ENCODE measurements around the gene INSR. TPM values are rescaled to one million over a fixed set of nuclear protein-coding genes. Genes with fewer than 3 reads are reported as not detected.

INSR gene
- polyA plus RNA-seq, 1 of the 3 experiments (the other 2 are of a cell fraction): 3.6 TPM

DNA sequence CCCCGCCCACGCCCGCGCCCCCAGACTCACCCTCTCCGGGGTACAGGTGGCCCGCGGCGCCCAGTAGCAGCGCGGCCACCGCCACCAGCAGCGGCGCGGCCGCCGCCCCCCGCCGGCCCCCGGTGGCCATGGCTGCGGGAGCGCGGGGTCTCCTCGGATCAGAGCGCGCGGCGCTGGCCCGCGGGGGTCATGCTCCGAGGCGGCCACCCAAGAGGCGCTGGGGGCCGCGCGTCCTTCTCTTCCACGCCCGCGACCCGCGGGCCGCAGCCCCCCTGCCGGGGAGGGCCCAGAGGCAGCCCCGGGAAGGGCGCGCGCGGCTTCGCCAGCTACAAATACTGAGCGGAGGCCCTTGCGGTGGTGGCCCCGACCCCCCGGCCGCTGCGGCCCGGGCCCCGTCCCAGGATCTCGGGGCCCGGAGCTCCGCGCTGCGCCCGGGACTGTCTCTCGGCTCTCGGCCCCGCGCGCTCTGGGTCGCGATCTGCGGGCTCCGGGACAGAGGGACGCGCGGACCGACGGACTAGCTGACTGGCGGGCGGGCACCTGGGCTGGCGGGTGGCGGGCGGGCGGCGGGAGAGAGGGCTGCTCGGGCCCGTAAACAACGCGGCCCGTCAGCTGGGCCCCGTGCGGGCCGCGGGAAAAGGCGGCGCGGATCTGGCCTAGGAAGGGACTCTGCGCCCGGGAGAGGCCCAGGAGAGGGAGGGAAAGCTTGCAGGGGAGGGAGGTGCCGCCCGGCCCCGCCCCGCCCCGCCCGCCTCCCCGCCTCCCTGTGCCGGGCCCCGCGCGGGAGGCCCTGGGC is at the start of gene INSR (continued):
- TF ChIP-seq, protein P1, sequence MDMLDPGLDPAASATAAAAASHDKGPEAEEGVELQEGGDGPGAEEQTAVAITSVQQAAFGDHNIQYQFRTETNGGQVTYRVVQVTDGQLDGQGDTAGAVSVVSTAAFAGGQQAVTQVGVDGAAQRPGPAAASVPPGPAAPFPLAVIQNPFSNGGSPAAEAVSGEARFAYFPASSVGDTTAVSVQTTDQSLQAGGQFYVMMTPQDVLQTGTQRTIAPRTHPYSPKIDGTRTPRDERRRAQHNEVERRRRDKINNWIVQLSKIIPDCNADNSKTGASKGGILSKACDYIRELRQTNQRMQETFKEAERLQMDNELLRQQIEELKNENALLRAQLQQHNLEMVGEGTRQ (IDR thresholded peaks at IDR 0.05; ENCODE audit: borderline replicate concordance, low read depth, low read length): no peak
- TF ChIP-seq TEAD4 (IDR thresholded peaks at IDR 0.05; ENCODE audit: borderline replicate concordance, insufficient read depth): no peak
- TF ChIP-seq, protein P2, sequence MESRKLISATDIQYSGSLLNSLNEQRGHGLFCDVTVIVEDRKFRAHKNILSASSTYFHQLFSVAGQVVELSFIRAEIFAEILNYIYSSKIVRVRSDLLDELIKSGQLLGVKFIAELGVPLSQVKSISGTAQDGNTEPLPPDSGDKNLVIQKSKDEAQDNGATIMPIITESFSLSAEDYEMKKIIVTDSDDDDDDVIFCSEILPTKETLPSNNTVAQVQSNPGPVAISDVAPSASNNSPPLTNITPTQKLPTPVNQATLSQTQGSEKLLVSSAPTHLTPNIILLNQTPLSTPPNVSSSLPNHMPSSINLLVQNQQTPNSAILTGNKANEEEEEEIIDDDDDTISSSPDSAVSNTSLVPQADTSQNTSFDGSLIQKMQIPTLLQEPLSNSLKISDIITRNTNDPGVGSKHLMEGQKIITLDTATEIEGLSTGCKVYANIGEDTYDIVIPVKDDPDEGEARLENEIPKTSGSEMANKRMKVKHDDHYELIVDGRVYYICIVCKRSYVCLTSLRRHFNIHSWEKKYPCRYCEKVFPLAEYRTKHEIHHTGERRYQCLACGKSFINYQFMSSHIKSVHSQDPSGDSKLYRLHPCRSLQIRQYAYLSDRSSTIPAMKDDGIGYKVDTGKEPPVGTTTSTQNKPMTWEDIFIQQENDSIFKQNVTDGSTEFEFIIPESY (IDR thresholded peaks at IDR 0.05; ENCODE audit: borderline replicate concordance, low read depth): no peak
- TF ChIP-seq, protein P3, sequence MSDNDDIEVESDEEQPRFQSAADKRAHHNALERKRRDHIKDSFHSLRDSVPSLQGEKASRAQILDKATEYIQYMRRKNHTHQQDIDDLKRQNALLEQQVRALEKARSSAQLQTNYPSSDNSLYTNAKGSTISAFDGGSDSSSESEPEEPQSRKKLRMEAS (IDR thresholded peaks at IDR 0.05; ENCODE audit: low read depth): peak; percentile 50; the same call in 1 of the 2 replicates
- no peak for TF ChIP-seq GABPA (IDR thresholded peaks at IDR 0.05; ENCODE audit: low read depth)
- no peak for TF ChIP-seq RFX5 (IDR thresholded peaks at IDR 0.05; ENCODE audit: low read length)
- TF ChIP-seq, protein P4, sequence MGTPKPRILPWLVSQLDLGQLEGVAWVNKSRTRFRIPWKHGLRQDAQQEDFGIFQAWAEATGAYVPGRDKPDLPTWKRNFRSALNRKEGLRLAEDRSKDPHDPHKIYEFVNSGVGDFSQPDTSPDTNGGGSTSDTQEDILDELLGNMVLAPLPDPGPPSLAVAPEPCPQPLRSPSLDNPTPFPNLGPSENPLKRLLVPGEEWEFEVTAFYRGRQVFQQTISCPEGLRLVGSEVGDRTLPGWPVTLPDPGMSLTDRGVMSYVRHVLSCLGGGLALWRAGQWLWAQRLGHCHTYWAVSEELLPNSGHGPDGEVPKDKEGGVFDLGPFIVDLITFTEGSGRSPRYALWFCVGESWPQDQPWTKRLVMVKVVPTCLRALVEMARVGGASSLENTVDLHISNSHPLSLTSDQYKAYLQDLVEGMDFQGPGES (IDR thresholded peaks at IDR 0.05; ENCODE audit: low read depth, low read length): no peak
- no peak for TF ChIP-seq NRF1 (IDR thresholded peaks at IDR 0.05; ENCODE audit: low read depth, low read length)

DNA sequence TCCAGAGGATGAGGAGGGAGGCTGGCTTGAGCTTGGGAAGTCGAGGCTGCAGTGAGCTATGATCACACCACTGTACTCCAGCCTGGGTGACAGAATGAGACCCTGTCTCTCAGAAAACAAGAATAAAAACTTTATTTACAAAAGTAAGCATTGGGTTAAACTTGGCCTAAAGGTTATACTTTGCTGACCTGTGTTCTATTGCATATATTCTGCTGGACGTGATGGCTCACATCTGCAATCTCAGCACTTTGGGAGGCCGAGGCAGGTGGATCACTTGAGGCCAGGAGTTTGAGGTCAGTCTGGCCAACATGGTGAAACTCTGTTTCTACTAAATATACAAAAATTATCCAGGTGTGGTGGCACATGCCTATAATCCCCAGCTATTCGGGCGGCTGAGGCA is 47.9 kb upstream of the INSR start:
- WGBS (ENCODE audit: low lambda C conversion rate): 88% methylated on average over 5 of the region's 5 CpGs
- DNase-seq: no peak
- Histone ChIP-seq H3K4me2 (no peak overlapping the region), H3K27ac (ENCODE audit: low read depth in 2 of 2, low read length in 1 of 2) (no peak overlapping the region), H3K79me2 (ENCODE audit: insufficient read depth) (no peaks in the 10 kb centered on the region), H3K27me3 (ENCODE audit: insufficient read depth) (peaks cover 30% of the 10 kb centered on the region), H3K9me3 (no peaks in the 10 kb centered on the region), H4K20me1 (ENCODE audit: insufficient read depth) (no peaks in the 10 kb centered on the region), H3K4me1 (ENCODE audit: control insufficient read depth in 1 of 2, insufficient read depth in 2 of 2, low read depth in 1 of 2, low read length in 1 of 2) (no peaks in the 10 kb centered on the region), H3K9me2 (no peaks in the 10 kb centered on the region), H3K36me3 (replicated peaks in 1 of 2; ENCODE audit: control insufficient read depth in 1 of 2, insufficient read depth in 2 of 2, low read length in 1 of 2) (no peaks in the 10 kb centered on the region), H3F3A (replicated peaks; ENCODE audit: insufficient read depth) (no peaks in the 10 kb centered on the region), H2AFZ (ENCODE audit: low read depth) (no peak overlapping the region), H3K9ac (no peak overlapping the region), H3K4me3 (ENCODE audit: low read depth in 2 of 2, low read length in 1 of 2) (no peak overlapping the region)
- TF ChIP-seq, protein P5, sequence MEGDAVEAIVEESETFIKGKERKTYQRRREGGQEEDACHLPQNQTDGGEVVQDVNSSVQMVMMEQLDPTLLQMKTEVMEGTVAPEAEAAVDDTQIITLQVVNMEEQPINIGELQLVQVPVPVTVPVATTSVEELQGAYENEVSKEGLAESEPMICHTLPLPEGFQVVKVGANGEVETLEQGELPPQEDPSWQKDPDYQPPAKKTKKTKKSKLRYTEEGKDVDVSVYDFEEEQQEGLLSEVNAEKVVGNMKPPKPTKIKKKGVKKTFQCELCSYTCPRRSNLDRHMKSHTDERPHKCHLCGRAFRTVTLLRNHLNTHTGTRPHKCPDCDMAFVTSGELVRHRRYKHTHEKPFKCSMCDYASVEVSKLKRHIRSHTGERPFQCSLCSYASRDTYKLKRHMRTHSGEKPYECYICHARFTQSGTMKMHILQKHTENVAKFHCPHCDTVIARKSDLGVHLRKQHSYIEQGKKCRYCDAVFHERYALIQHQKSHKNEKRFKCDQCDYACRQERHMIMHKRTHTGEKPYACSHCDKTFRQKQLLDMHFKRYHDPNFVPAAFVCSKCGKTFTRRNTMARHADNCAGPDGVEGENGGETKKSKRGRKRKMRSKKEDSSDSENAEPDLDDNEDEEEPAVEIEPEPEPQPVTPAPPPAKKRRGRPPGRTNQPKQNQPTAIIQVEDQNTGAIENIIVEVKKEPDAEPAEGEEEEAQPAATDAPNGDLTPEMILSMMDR (IDR thresholded peaks at IDR 0.05): no peak
- POLR2A ChIA-PET: no interaction called here
- CTCF ChIA-PET: interaction anchor here (2.7 to 5.5 kb wide), 4 partner anchors 12 to 241 kb away, joined by 15 to 75 read pairs (median 34); no protein-coding TSS in a partner anchor
